ENCODE data around the gene NHERF2. TPM values are rescaled to one million over a fixed set of nuclear protein-coding genes. Genes with fewer than 3 reads are reported as not detected.
"Not testable (repeated sequence)": the region's sequence is repeated elsewhere in the genome, so short reads cannot be mapped to it uniquely, and the experiment has no call there.

Gene NHERF2
- total RNA-seq, 5 donors from 2014 or later (not counting 1 experiment from before 2014, with no cell fraction given): 2.9 to 6.8 (median 5.8) TPM

GRCh38 chr16:2009791-2010510 lies 16.8 kb upstream of the NHERF2 start, which contains the start of gene ZNF598:
TSS of gene ZNF598 (minus strand) at chr16:2009821.
- Histone ChIP-seq H3K36me3 (ENCODE audit: control insufficient read depth in 2 of 2, extremely low read depth in 1 of 2, insufficient read depth in 1 of 2, low read length in 1 of 2) (peaks cover 3% of the 10 kb centered on the region in 2 donors), H3K9me3 (no peaks in the 10 kb centered on the region), H3K4me1 (ENCODE audit: control insufficient read depth in 1 of 2, extremely low read depth in 1 of 2, insufficient read depth in 2 of 2, low read length in 2 of 2) (peaks cover 17 to 49% of the 10 kb centered on the region in 2 experiments), H3K4me3 (ENCODE audit: control insufficient read depth in 1 of 2, extremely low read depth in 1 of 2, low read length in 1 of 2) (peak within 1 kb of the TSS; percentile 78 to 84), H3K27me3 (replicated peaks in 1 of 2; ENCODE audit: control insufficient read depth in 2 of 2, extremely low read depth in 1 of 2, insufficient read depth in 2 of 2, low read length in 1 of 2) (no peaks in the 10 kb centered on the region), H3K27ac (ENCODE audit: low read length) (peak within 1 kb of the TSS; percentile 94)
- ChIA-PET POLR2A (no interaction called here), CTCF (no interaction called here)
- Mint-ChIP-seq H3K27ac (peak within 1 kb of the TSS; percentile 91 to 92), H3K4me1 (peaks cover 34 to 41% (median 40%) of the 10 kb centered on the region in 3 donors), H3K27me3 (no peaks in the 10 kb centered on the region), H3K4me3 (peak within 1 kb of the TSS; percentile 86 to 88 (median 87)), H3K36me3 (no peaks in the 10 kb centered on the region), H3K9me3 (no peaks in the 10 kb centered on the region)
- DNase-seq: peak; percentile 42 to 90 (median 70)
- peak; percentile 91 to 96 (median 96) for ATAC-seq (replicated peaks in 1 of 4)
- 1% methylated on average over 49 of the region's 52 CpGs for WGBS (ENCODE audit: insufficient coverage)

- peaks cover 26 to 29% (median 27%) of the 10 kb centered on the region in 3 donors for H3K4me1 Mint-ChIP-seq
- H3K27me3 ChIP-seq (replicated peaks in 1 of 2; ENCODE audit: control insufficient read depth in 2 of 2, extremely low read depth in 1 of 2, insufficient read depth in 2 of 2, low read length in 1 of 2); CTCF ChIA-PET; DNase-seq; H3K36me3 Mint-ChIP-seq; H3K4me3 ChIP-seq (ENCODE audit: control insufficient read depth in 1 of 2, extremely low read depth in 1 of 2, low read length in 1 of 2); H3K9me3 Mint-ChIP-seq; H3K4me3 Mint-ChIP-seq; H3K27ac Mint-ChIP-seq; H3K9me3 ChIP-seq; H3K27ac ChIP-seq (ENCODE audit: low read length); H3K27me3 Mint-ChIP-seq; H3K36me3 ChIP-seq (ENCODE audit: control insufficient read depth in 2 of 2, extremely low read depth in 1 of 2, insufficient read depth in 1 of 2, low read length in 1 of 2); ATAC-seq (replicated peaks in 1 of 4); POLR2A ChIA-PET: not testable (repeated sequence)
- WGBS (ENCODE audit: insufficient coverage): 80% methylated on average over 5 of the region's 9 CpGs
- peaks cover 17 to 33% of the 10 kb centered on the region in 2 experiments for H3K4me1 ChIP-seq (ENCODE audit: control insufficient read depth in 1 of 2, extremely low read depth in 1 of 2, insufficient read depth in 2 of 2, low read length in 2 of 2)
These were observed 15.0 kb upstream of the NHERF2 start for GRCh38 chr16:2011726-2012125.

GRCh38 chr16:2013527-2013926 lies 13.2 kb upstream of the NHERF2 start:
- Histone ChIP-seq H3K4me3 (ENCODE audit: control insufficient read depth in 1 of 2, extremely low read depth in 1 of 2, low read length in 1 of 2) (no peak overlapping the region), H3K9me3 (no peaks in the 10 kb centered on the region), H3K4me1 (ENCODE audit: control insufficient read depth in 1 of 2, extremely low read depth in 1 of 2, insufficient read depth in 2 of 2, low read length in 2 of 2) (peaks cover 10 to 15% of the 10 kb centered on the region in 2 experiments), H3K27me3 (replicated peaks in 1 of 2; ENCODE audit: control insufficient read depth in 2 of 2, extremely low read depth in 1 of 2, insufficient read depth in 2 of 2, low read length in 1 of 2) (peaks cover 0 to 13% of the 10 kb centered on the region in 2 experiments), H3K36me3 (ENCODE audit: control insufficient read depth in 2 of 2, extremely low read depth in 1 of 2, insufficient read depth in 1 of 2, low read length in 1 of 2) (no peaks in the 10 kb centered on the region), H3K27ac (ENCODE audit: low read length) (no peak overlapping the region)
- Mint-ChIP-seq H3K4me3 (no peak overlapping the region), H3K36me3 (no peaks in the 10 kb centered on the region), H3K27ac (no peak overlapping the region), H3K27me3 (peaks cover 0 to 3% of the 10 kb centered on the region in 2 donors), H3K9me3 (no peaks in the 10 kb centered on the region), H3K4me1 (peaks cover 9 to 12% (median 11%) of the 10 kb centered on the region in 3 donors)
- DNase-seq (no peak), ATAC-seq (replicated peaks in 1 of 4) (no peak)
- CTCF ChIA-PET: no interaction called here
- WGBS (ENCODE audit: insufficient coverage): 98% methylated on average over 8 of the region's 15 CpGs
- POLR2A ChIA-PET: no interaction called here

- H3K27me3 ChIP-seq (replicated peaks in 1 of 2; ENCODE audit: control insufficient read depth in 2 of 2, extremely low read depth in 1 of 2, insufficient read depth in 2 of 2, low read length in 1 of 2): peaks cover 0 to 30% of the 10 kb centered on the region in 2 experiments
- peaks cover 1 to 6% (median 2%) of the 10 kb centered on the region in 3 donors for H3K4me1 Mint-ChIP-seq
- no peaks in the 10 kb centered on the region for H3K9me3 Mint-ChIP-seq
- no peak overlapping the region for H3K4me3 ChIP-seq (ENCODE audit: control insufficient read depth in 1 of 2, extremely low read depth in 1 of 2, low read length in 1 of 2)
- H3K4me3 Mint-ChIP-seq: no peak overlapping the region
- WGBS (ENCODE audit: insufficient coverage): 96% methylated on average over 10 of the region's 24 CpGs
- DNase-seq (no peak), ATAC-seq (replicated peaks in 1 of 4) (no peak)
- no peaks in the 10 kb centered on the region for H3K36me3 Mint-ChIP-seq
- POLR2A ChIA-PET: no interaction called here
- H3K27me3 Mint-ChIP-seq: peaks cover 3 to 10% of the 10 kb centered on the region in 2 donors
- H3K36me3 ChIP-seq (ENCODE audit: control insufficient read depth in 2 of 2, extremely low read depth in 1 of 2, insufficient read depth in 1 of 2, low read length in 1 of 2): no peaks in the 10 kb centered on the region
- H3K27ac Mint-ChIP-seq: no peak overlapping the region
- peaks cover under 1 to 9% of the 10 kb centered on the region in 2 experiments for H3K4me1 ChIP-seq (ENCODE audit: control insufficient read depth in 1 of 2, extremely low read depth in 1 of 2, insufficient read depth in 2 of 2, low read length in 2 of 2)
- H3K9me3 ChIP-seq: no peaks in the 10 kb centered on the region
- H3K27ac ChIP-seq (ENCODE audit: low read length): no peak overlapping the region
- CTCF ChIA-PET: interaction anchor here in 1 of 2 donors (0.7 kb wide), 1 partner anchor 55 kb away, joined by 3 read pairs; no protein-coding TSS in a partner anchor
These were observed 11.4 kb upstream of the NHERF2 start for GRCh38 chr16:2015117-2015946.

- Histone ChIP-seq H3K4me1 (ENCODE audit: control insufficient read depth in 1 of 2, extremely low read depth in 1 of 2, insufficient read depth in 2 of 2, low read length in 2 of 2) (peaks cover 0 to 9% of the 10 kb centered on the region in 2 experiments), H3K27ac (ENCODE audit: low read length) (no peak overlapping the region), H3K36me3 (ENCODE audit: control insufficient read depth in 2 of 2, extremely low read depth in 1 of 2, insufficient read depth in 1 of 2, low read length in 1 of 2) (no peaks in the 10 kb centered on the region), H3K27me3 (replicated peaks in 1 of 2; ENCODE audit: control insufficient read depth in 2 of 2, extremely low read depth in 1 of 2, insufficient read depth in 2 of 2, low read length in 1 of 2) (peaks cover 0 to 35% of the 10 kb centered on the region in 2 experiments), H3K4me3 (ENCODE audit: control insufficient read depth in 1 of 2, extremely low read depth in 1 of 2, low read length in 1 of 2) (no peak overlapping the region), H3K9me3 (no peaks in the 10 kb centered on the region)
- no peak overlapping the region for H3K27ac Mint-ChIP-seq
- ATAC-seq (replicated peaks in 1 of 4) (no peak), DNase-seq (no peak)
- peaks cover 0 to 7% (median 2%) of the 10 kb centered on the region in 3 donors for H3K4me1 Mint-ChIP-seq
- H3K4me3 Mint-ChIP-seq: no peak overlapping the region
- H3K36me3 Mint-ChIP-seq: no peaks in the 10 kb centered on the region
- no CpG with 5 or more reads among the region's 7 CpGs for WGBS (ENCODE audit: insufficient coverage)
- no peaks in the 10 kb centered on the region for H3K9me3 Mint-ChIP-seq
- H3K27me3 Mint-ChIP-seq: peaks cover 3 to 15% of the 10 kb centered on the region in 2 donors
- CTCF ChIA-PET: no interaction called here
- POLR2A ChIA-PET: interaction anchor here in 1 of 2 donors (0.6 kb wide), 1 partner anchor 983 kb away, joined by 6 read pairs; no protein-coding TSS in a partner anchor
These were observed 10.8 kb upstream of the NHERF2 start for GRCh38 chr16:2015947-2016208.

GRCh38 chr16:2016407-2016922 lies 10.2 kb upstream of the NHERF2 start:
- WGBS (ENCODE audit: insufficient coverage): 48% methylated on average over 12 of the region's 13 CpGs
- H3K36me3 Mint-ChIP-seq: no peaks in the 10 kb centered on the region
- peaks cover 0 to 9% of the 10 kb centered on the region in 2 experiments for H3K4me1 ChIP-seq (ENCODE audit: control insufficient read depth in 1 of 2, extremely low read depth in 1 of 2, insufficient read depth in 2 of 2, low read length in 2 of 2)
- H3K9me3 ChIP-seq: no peaks in the 10 kb centered on the region
- H3K4me3 Mint-ChIP-seq: no peak overlapping the region
- ATAC-seq (replicated peaks in 1 of 4) (peak in 1 of 4 experiments; percentile 24), DNase-seq (peak in 1 of 35 experiments; percentile 42)
- no peak overlapping the region for H3K4me3 ChIP-seq (ENCODE audit: control insufficient read depth in 1 of 2, extremely low read depth in 1 of 2, low read length in 1 of 2)
- no peaks in the 10 kb centered on the region for H3K9me3 Mint-ChIP-seq
- H3K4me1 Mint-ChIP-seq: peaks cover 0 to 7% (median 2%) of the 10 kb centered on the region in 3 donors
- no peak overlapping the region for H3K27ac Mint-ChIP-seq
- H3K27me3 Mint-ChIP-seq: peaks cover 4 to 20% of the 10 kb centered on the region in 2 donors
- H3K36me3 ChIP-seq (ENCODE audit: control insufficient read depth in 2 of 2, extremely low read depth in 1 of 2, insufficient read depth in 1 of 2, low read length in 1 of 2): no peaks in the 10 kb centered on the region
- ChIA-PET POLR2A (interaction anchor here in 1 of 2 donors (0.6 kb wide), 1 partner anchor 983 kb away, joined by 6 read pairs; no protein-coding TSS in a partner anchor), CTCF (no interaction called here)
- H3K27me3 ChIP-seq (replicated peaks in 1 of 2; ENCODE audit: control insufficient read depth in 2 of 2, extremely low read depth in 1 of 2, insufficient read depth in 2 of 2, low read length in 1 of 2): peaks cover 0 to 41% of the 10 kb centered on the region in 2 experiments
- no peak overlapping the region for H3K27ac ChIP-seq (ENCODE audit: low read length)
